ENCODE results near the gene IGSF9.

IGSF9 gene

GRCh38 chr1:159953536-159954515, 8.4 kb upstream of the IGSF9 start, which contains the start of gene SLAMF9:
Gene SLAMF9 (minus strand): TSS chr1:159954237. CDS start chr1:159954137, 100 bp downstream.
- POLR2A ChIA-PET (ENCODE audit: low non-redundant PET) = no interaction called here

GRCh38 chr1:159952932-159953331, 7.5 kb upstream of the IGSF9 start:
- no peak for DNase-seq (ENCODE audit: low spot score)
- CTCF ChIA-PET = no interaction called here
- TF ChIP-seq CTCF (conservative IDR thresholded peaks at IDR 0.05; ENCODE audit: low read depth) = no peak
- H3K27ac ChIP-seq = no peak overlapping the region
- POLR2A ChIA-PET (ENCODE audit: low non-redundant PET) = no interaction called here

More at GRCh38 chr1:159953536-159954515, 8.4 kb upstream of the IGSF9 start, which contains the start of gene SLAMF9:
- peak; percentile 41 for DNase-seq (ENCODE audit: low spot score)
- CTCF ChIA-PET = interaction anchor here (1.2 kb wide), 1 partner anchor 8 kb away, joined by 3 read pairs; no protein-coding TSS in a partner anchor
- no peak for TF ChIP-seq CTCF (conservative IDR thresholded peaks at IDR 0.05; ENCODE audit: low read depth)
- peak within 1 kb of the TSS; percentile 68 for H3K27ac ChIP-seq

- no peak for TF ChIP-seq CTCF (conservative IDR thresholded peaks at IDR 0.05; ENCODE audit: low read depth)
These were observed 6.1 kb upstream of the IGSF9 start for GRCh38 chr1:159951551-159951950.

GRCh38 chr1:159951016-159951415, 5.6 kb upstream of the IGSF9 start:
- H3K27ac ChIP-seq = no peak overlapping the region
- no peak for TF ChIP-seq CTCF (conservative IDR thresholded peaks at IDR 0.05; ENCODE audit: low read depth)
- no peak for DNase-seq (ENCODE audit: low spot score)
- POLR2A ChIA-PET (ENCODE audit: low non-redundant PET) = no interaction called here
- CTCF ChIA-PET = interaction anchor here (0.6 kb wide), 1 partner anchor 32 kb away, joined by 3 read pairs; no protein-coding TSS in a partner anchor

More at GRCh38 chr1:159951551-159951950, 6.1 kb upstream of the IGSF9 start:
- CTCF ChIA-PET = interaction anchor here (0.6 kb wide), 1 partner anchor 30 kb away, joined by 3 read pairs; no protein-coding TSS in a partner anchor
- no peak for DNase-seq (ENCODE audit: low spot score)
- H3K27ac ChIP-seq = no peak overlapping the region
- POLR2A ChIA-PET (ENCODE audit: low non-redundant PET) = no interaction called here

GRCh38 chr1:159949981-159950381, 4.6 kb upstream of the IGSF9 start:
- no peak for TF ChIP-seq CTCF (conservative IDR thresholded peaks at IDR 0.05; ENCODE audit: low read depth)
- ChIA-PET CTCF (no interaction called here), POLR2A (ENCODE audit: low non-redundant PET) (no interaction called here)
- H3K27ac ChIP-seq = peak overlapping the region; percentile 22
- DNase-seq (ENCODE audit: low spot score) = no peak

GRCh38 chr1:159949123-159949522, 3.7 kb upstream of the IGSF9 start:
- no peak overlapping the region for H3K27ac ChIP-seq
- ChIA-PET CTCF (interaction anchor here (0.7 kb wide), 1 partner anchor 128 kb away, joined by 4 read pairs; no protein-coding TSS in a partner anchor), POLR2A (ENCODE audit: low non-redundant PET) (no interaction called here)
- no peak for DNase-seq (ENCODE audit: low spot score)
- no peak for TF ChIP-seq CTCF (conservative IDR thresholded peaks at IDR 0.05; ENCODE audit: low read depth)

All from RWPE1 (cell line).